A549 (cell line): ENCODE measurements around the gene MYH10. TPM values are rescaled to one million over a fixed set of nuclear protein-coding genes. Genes with fewer than 3 reads are reported as not detected.

Experiments used
- ATAC-seq, 2 experiments: fragments of 200-7000 bp in 1 of 2; fragments of >200 bp in 1 of 2; cut with Nextera tagmentation in 1 of 2; cut with Tn5 transposase in 1 of 2; 3 replicates each; pipeline versions ENCODE4 v1.8.0 to v1.9.1; 2018 to 2020; ENCODE audit warnings: mild to moderate bottlenecking in 1 of 2, moderate library complexity in 1 of 2
- CTCF ChIA-PET: fragments of 300-600 bp; sonication (Branson Sonifier 250); formaldehyde crosslinking; extraction: SDS; loops from one replicate; lab custom pipeline; 2021; ENCODE audit warnings: antibody characterized with exemption, inconsistent platforms; lab: Yijun Ruan, JAX
- POLR2A ChIA-PET: fragments of 350-600 bp; formaldehyde crosslinking; extraction: SDS; loops from one replicate; lab custom pipeline; 2021; ENCODE audit warnings: antibody characterized with exemption, inconsistent platforms; lab: Yijun Ruan, JAX
- DNase-seq, 2 experiments: peaks; one replicate each; pipeline versions ENCODE4 v3.0.0 to v3.0.0-alpha.2; 2011 to 2016; ENCODE audit warnings: low read depth in 1 of 2, low spot score in 1 of 2
- FAIRE-seq: peaks from 2 replicates; lab custom pipeline; 2011; peaks lifted over from hg19 to GRCh38; lab: Jason Lieb, UNC
- H3K27ac ChIP-seq, 2 experiments: fragments of >200 bp; sonication (Bioruptor Twin); formaldehyde crosslinking; 3 replicates each; pipeline ENCODE4 v1.5.1; 2016 to 2017
- H3K4me1 ChIP-seq: fragments of >200 bp; sonication (Bioruptor Twin); formaldehyde crosslinking; 3 replicates; pipeline ENCODE4 v1.6.1; 2016
- H3K4me2 ChIP-seq: fragments of >200 bp; sonication (Bioruptor Twin); formaldehyde crosslinking; 3 replicates; pipeline ENCODE4 v1.6.1; 2016
- H3K4me3 ChIP-seq: fragments of >200 bp; sonication (Bioruptor Twin); formaldehyde crosslinking; 3 replicates; pipeline ENCODE4 v1.5.1; 2016
- H3K9me3 ChIP-seq: fragments of >200 bp; sonication (Bioruptor Twin); formaldehyde crosslinking; 3 replicates; pipeline ENCODE4 v1.6.1; 2016
- BCL3 ChIP-seq: fragments of >200 bp; sonication (Bioruptor Twin); formaldehyde crosslinking; IDR thresholded peaks from 3 replicates; pipeline ENCODE4 v1.6.1; 2016
- CBX8 ChIP-seq: fragments of 200-600 bp; sonication (generic); IDR thresholded peaks from 2 replicates; pipeline ENCODE4 v1.6.1; 2016
- CEBPB ChIP-seq, 2 experiments: fragments of >200 bp in 1 of 2; sonication (Bioruptor Twin) in 1 of 2; formaldehyde crosslinking in 1 of 2; IDR thresholded peaks; 2 replicates each; pipeline ENCODE4 v1.6.1; 2012 to 2016
- CHD4 ChIP-seq: fragments of 200-600 bp; sonication (generic); IDR thresholded peaks from 2 replicates; pipeline ENCODE4 v1.6.1; 2016; ENCODE audit warnings: antibody characterized with exemption, mild to moderate bottlenecking, borderline replicate concordance
- E2F6 ChIP-seq: IDR thresholded peaks from 2 replicates; pipeline ENCODE4 v1.6.1; 2012; ENCODE audit warnings: low read depth, borderline replicate concordance
- EP300 ChIP-seq, 2 experiments: fragments of >200 bp; sonication (Bioruptor Twin); formaldehyde crosslinking; IDR thresholded peaks; 2 replicates in 1 of 2; 3 replicates in 1 of 2; pipeline ENCODE4 v1.6.1; 2016 to 2017
- ESRRA ChIP-seq: fragments of 150-350 bp; IDR thresholded peaks from 2 replicates; pipeline ENCODE4 v1.6.1; 2014; ENCODE audit warnings: mild to moderate bottlenecking, low read length, borderline replicate concordance
- FOXS1 ChIP-seq: fragments of 250-450 bp; sonication (Bioruptor Pico); IDR thresholded peaks from 2 replicates; pipeline ENCODE4 v1.5.0; 2020; ENCODE audit warnings: mild to moderate bottlenecking, moderate library complexity
- GATA3 ChIP-seq: IDR thresholded peaks from 2 replicates; pipeline ENCODE4 v1.6.1; 2012; ENCODE audit warnings: borderline replicate concordance
- HOXB5 ChIP-seq: fragments of 250-450 bp; sonication (Bioruptor Pico); IDR thresholded peaks from 2 replicates; pipeline ENCODE4 v1.5.0; 2020; ENCODE audit warnings: mild to moderate bottlenecking, moderate library complexity
- KDM1A ChIP-seq: fragments of 200-600 bp; sonication (generic); IDR thresholded peaks from 2 replicates; pipeline ENCODE4 v1.6.1; 2016; ENCODE audit warnings: low read depth, mild to moderate bottlenecking
- MAFK ChIP-seq: fragments of 450-650 bp; IDR thresholded peaks from 2 replicates; pipeline ENCODE4 v1.6.1; 2014; ENCODE audit not compliant: partially characterized antibody
- MAX ChIP-seq: IDR thresholded peaks from 2 replicates; pipeline ENCODE4 v1.6.1; 2012
- MYC ChIP-seq: IDR thresholded peaks from 2 replicates; pipeline ENCODE4 v1.6.1; 2012; ENCODE audit warnings: mild to moderate bottlenecking, inconsistent platforms, low read length, improper control_type of control experiment, borderline replicate concordance
- NPAS2 ChIP-seq: fragments of 250-450 bp; sonication (Bioruptor Pico); IDR thresholded peaks from 2 replicates; pipeline ENCODE4 v1.8.0; 2022; ENCODE audit warnings: mild to moderate bottlenecking, moderate library complexity, borderline replicate concordance
- PBX3 ChIP-seq: IDR thresholded peaks from 2 replicates; pipeline ENCODE4 v1.6.1; 2012
- POLR2A ChIP-seq: IDR thresholded peaks from 2 replicates; pipeline ENCODE4 v1.6.1; 2012; ENCODE audit warnings: mild to moderate bottlenecking, low read length
- RAD21 ChIP-seq, 2 experiments: fragments of >200 bp in 1 of 2; sonication (Bioruptor Twin) in 1 of 2; formaldehyde crosslinking in 1 of 2; IDR thresholded peaks in 1 of 2; conservative IDR thresholded peaks in 1 of 2; 2 replicates in 1 of 2; 3 replicates in 1 of 2; pipeline ENCODE4 v1.6.1; 2012 to 2018; ENCODE audit warnings: inconsistent platforms in 1 of 2
- RARB ChIP-seq: fragments of 250-450 bp; sonication (Bioruptor Pico); IDR thresholded peaks from 2 replicates; pipeline ENCODE4 v1.8.0; 2021; ENCODE audit warnings: mild to moderate bottlenecking, moderate library complexity
- RCOR1 ChIP-seq: fragments of 150-350 bp; IDR thresholded peaks from 2 replicates; pipeline ENCODE4 v1.6.1; 2014; ENCODE audit warnings: antibody characterized with exemption, low read length, low read depth
- REST ChIP-seq: fragments of 200-600 bp; sonication (generic); IDR thresholded peaks from 2 replicates; pipeline ENCODE4 v1.6.1; 2016; ENCODE audit warnings: antibody characterized with exemption, mild to moderate bottlenecking, moderate library complexity
- RNF2 ChIP-seq: fragments of 200-600 bp; sonication (generic); IDR thresholded peaks from 2 replicates; pipeline ENCODE4 v1.6.1; 2016; ENCODE audit warnings: low read depth, mild to moderate bottlenecking, antibody characterized with exemption, moderate library complexity, borderline replicate concordance
- SMC3 ChIP-seq: fragments of >200 bp; sonication (Bioruptor Twin); formaldehyde crosslinking; IDR thresholded peaks from 3 replicates; pipeline ENCODE4 v1.6.1; 2018; ENCODE audit warnings: inconsistent platforms
- TP53 ChIP-seq: fragments of 250-450 bp; sonication (Bioruptor Pico); IDR thresholded peaks from 2 replicates; pipeline ENCODE4 v1.5.0; 2021; ENCODE audit warnings: mild to moderate bottlenecking, moderate library complexity
- ZC3H11A ChIP-seq: fragments of 450-650 bp; IDR thresholded peaks from 2 replicates; pipeline ENCODE4 v1.6.1; 2014; ENCODE audit warnings: antibody characterized with exemption, mild to moderate bottlenecking
- ZSCAN20 ChIP-seq: fragments of 250-450 bp; sonication (Bioruptor Pico); IDR thresholded peaks from 2 replicates; pipeline ENCODE4 v1.8.0; 2022; ENCODE audit warnings: mild to moderate bottlenecking, moderate library complexity
- WGBS: methylation state at CpG from one replicate; pipeline ENCODE4 v1.1.6; 2017; ENCODE audit errors: missing lambda C conversion rate; 5-methylcytosine and 5-hydroxymethylcytosine counted together
- polyA plus RNA-seq, 4 experiments: library from polyadenylated mRNA; depleted of rRNA in 3 of 4; stranded (reverse); fragments of >200 nt; fragmentation: RNase III in 1 of 4; extraction: RNeasy Plus Mini Kit Qiagen cat#74134 plus additional on column Dnase treatment in 1 of 4; gene quantifications; 2 replicates in 3 of 4; 3 replicates in 1 of 4; pipeline ENCODE4 v1.2.3, GENCODE V29; 2011 to 2017

Gene MYH10
- polyA plus RNA-seq, 2 of the 4 experiments (the other 2 are of a cell fraction) = 26.5 to 28.3 TPM

GRCh38 chr17:8628172-8628571 is 2.4 kb downstream of the MYH10 start:
- H3K4me1 ChIP-seq = peaks cover 13% of the 10 kb centered on the region
- no peaks in the 10 kb centered on the region for H3K9me3 ChIP-seq
- DNase-seq (no peak), FAIRE-seq (peak; percentile 59), ATAC-seq (no peak)
- TF ChIP-seq ZC3H11A = no peak
- TF ChIP-seq RNF2 = no peak
- no peak for TF ChIP-seq ESRRA
- no peak for TF ChIP-seq CEBPB (IDR thresholded peaks at IDR 0.05)
- TF ChIP-seq E2F6 = no peak
- TF ChIP-seq TP53 = no peak
- no peak for TF ChIP-seq PBX3
- TF ChIP-seq NPAS2 (CRISPR knock-in tag) = no peak
- TF ChIP-seq RARB (CRISPR knock-in tag) = no peak
- no peak for TF ChIP-seq GATA3
- TF ChIP-seq POLR2A = no peak
- TF ChIP-seq HOXB5 (CRISPR knock-in tag) = no peak
- no peak for TF ChIP-seq EP300 (IDR thresholded peaks at IDR 0.05)
- TF ChIP-seq FOXS1 (CRISPR knock-in tag) = no peak
- no peak for TF ChIP-seq KDM1A
- TF ChIP-seq REST = no peak
- TF ChIP-seq MAFK = no peak
- no peak for TF ChIP-seq SMC3
- no peak for TF ChIP-seq MYC
- TF ChIP-seq MAX = no peak
- H3K4me2 ChIP-seq = peak overlapping the region; percentile 93; the same call in 1 of the 3 replicates
- CTCF ChIA-PET = interaction anchor here (0.5 to 1.5 kb wide), 2 partner anchors 218 to 242 kb away, joined by 3 to 4 read pairs; no protein-coding TSS in a partner anchor
- WGBS = 64% methylated on average over 2 of the region's 2 CpGs
- no peak overlapping the region for H3K4me3 ChIP-seq
- POLR2A ChIA-PET = no interaction called here
- H3K27ac ChIP-seq = no peak overlapping the region

GRCh38 chr17:8623591-8623990 is 6.9 kb downstream of the MYH10 start:
- Histone ChIP-seq H3K4me2 (no peak overlapping the region), H3K4me1 (peaks cover 7% of the 10 kb centered on the region), H3K27ac (no peak overlapping the region), H3K4me3 (no peak overlapping the region), H3K9me3 (no peaks in the 10 kb centered on the region)
- FAIRE-seq = no peak
- ChIA-PET CTCF (interaction anchor here (1.6 kb wide), 1 partner anchor 17 kb away, joined by 5 read pairs; no protein-coding TSS in a partner anchor), POLR2A (no interaction called here)
- DNase-seq = no peak
- no peak for ATAC-seq
- TF ChIP-seq MAFK = no peak
- 86% methylated on average over 2 of the region's 2 CpGs for WGBS

- FAIRE-seq (no peak), DNase-seq (no peak), ATAC-seq (no peak)
- WGBS = 96% methylated on average over 4 of the region's 4 CpGs
- ChIA-PET CTCF (interaction anchor here (1.1 to 1.4 kb wide), 3 partner anchors 8 to 15 kb away, joined by 3 to 7 read pairs (median 3); partner anchors contain the start of gene MYH10), POLR2A (no interaction called here)
- no peak overlapping the region for H3K4me2 ChIP-seq
- H3K27ac ChIP-seq = no peak overlapping the region
- peaks cover 7% of the 10 kb centered on the region for H3K4me1 ChIP-seq
- H3K4me3 ChIP-seq = no peak overlapping the region
- H3K9me3 ChIP-seq = no peaks in the 10 kb centered on the region
- TF ChIP-seq CHD4 (no peak), ZSCAN20 (no peak), RAD21 (conservative IDR thresholded peaks at IDR 0.05 in 1 of 2, IDR thresholded peaks at IDR 0.05 in 1 of 2) (no peak), PBX3 (no peak), BCL3 (no peak), ESRRA (no peak), RCOR1 (no peak), CBX8 (no peak)
Observed at GRCh38 chr17:8622191-8622590, 8.3 kb downstream of the MYH10 start.
